Femur (tissue), 1 donor: ENCODE measurements around the gene ZBTB7C.

Experiments
- DNase-seq: peaks from one replicate; pipeline ENCODE4 v3.0.0-alpha.2; 2017

ZBTB7C gene

GRCh38 chr18:48110797-48111196, 298.4 kb downstream of the ZBTB7C start:
- DNase-seq = no peak

DNA sequence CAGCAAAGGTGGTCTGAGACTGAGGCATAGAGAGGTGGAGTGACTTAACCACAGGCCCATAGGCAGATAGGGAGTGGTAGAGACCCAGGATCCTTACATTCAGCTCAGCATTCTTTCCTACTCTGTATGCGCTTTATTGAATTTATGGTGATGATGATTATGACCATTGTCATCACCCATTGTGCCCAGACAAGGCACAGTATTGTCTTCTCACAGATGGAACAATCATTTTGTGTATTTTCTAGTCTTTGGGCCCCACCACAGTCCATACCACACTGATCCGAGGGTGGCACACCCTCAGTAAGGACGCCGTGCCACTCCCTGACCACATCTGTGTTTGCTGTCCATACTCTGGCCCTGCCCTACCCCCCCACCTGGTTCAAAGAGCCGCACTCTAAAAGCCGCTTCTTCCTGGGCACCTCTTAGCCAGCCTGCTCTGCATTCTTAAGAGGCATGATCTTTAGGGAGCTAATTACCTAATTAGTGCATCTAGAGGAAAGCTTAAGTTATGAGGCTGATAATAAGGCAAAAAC, 299.2 kb downstream of the ZBTB7C start:
- DNase-seq = no peak

DNA sequence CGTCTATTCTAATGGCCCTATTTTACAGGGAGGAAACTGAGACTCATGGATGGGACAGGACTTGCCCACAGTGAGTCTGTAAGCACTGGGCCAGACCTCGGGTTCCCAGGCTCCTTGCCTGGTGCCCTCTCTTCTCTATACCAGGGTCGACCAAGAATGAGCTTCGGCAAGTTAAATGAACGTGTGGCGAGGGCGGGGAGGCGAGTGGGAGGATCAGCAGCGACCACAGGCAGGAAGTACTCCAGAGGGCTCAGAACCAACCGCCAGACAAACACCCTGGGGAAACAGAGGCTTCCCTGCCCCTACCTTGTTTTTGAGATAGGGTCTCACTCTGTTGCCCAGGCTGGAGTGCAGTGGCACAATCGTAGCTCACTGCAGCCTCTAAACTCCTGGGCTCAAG, 301.0 kb downstream of the ZBTB7C start:
- DNase-seq = no peak

DNA sequence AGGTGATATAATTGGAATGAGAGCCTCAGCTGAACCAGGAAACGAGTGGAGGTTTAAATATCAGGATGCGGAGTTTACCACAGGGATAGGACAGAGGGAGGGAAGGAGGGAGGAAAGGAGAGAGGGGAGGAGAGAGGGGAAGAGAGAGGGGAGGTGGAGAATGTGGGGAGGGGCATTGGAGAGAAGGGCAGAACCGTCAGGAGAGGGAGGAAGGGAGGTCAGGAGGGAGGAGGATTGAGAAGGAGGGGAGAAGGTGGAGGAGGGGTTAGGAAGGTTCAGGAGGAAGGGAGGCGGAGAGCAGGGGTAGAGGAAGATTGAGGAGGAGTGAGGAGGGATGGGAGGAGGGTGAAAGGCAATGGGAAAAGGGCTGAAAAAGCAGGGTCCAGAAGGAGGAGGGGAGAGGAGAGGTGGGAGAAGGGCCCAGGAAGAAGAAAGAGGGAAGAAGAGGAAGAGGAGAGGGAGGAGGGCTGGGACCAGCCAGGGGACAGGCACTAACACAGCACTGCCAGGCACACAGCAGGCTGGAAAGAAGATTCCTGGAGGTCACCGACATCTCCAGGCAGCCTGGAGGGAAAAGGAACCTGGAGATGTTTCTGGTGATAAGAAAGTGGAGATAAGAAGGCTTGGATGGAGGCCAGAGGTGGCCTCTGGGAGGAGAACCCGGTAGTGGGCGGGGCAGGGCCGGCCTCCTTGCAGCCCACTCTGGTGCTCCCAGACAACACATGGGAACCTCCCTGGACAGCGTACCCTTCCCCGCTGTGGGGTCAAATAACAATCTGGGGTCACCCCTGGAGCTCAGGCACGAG, 302.0 kb downstream of the ZBTB7C start:
- no peak for DNase-seq

GRCh38 chr18:48106498-48106897, 302.7 kb downstream of the ZBTB7C start:
- DNase-seq = no peak

GRCh38 chr18:48105317-48105716, 303.9 kb downstream of the ZBTB7C start:
- DNase-seq = no peak

DNA sequence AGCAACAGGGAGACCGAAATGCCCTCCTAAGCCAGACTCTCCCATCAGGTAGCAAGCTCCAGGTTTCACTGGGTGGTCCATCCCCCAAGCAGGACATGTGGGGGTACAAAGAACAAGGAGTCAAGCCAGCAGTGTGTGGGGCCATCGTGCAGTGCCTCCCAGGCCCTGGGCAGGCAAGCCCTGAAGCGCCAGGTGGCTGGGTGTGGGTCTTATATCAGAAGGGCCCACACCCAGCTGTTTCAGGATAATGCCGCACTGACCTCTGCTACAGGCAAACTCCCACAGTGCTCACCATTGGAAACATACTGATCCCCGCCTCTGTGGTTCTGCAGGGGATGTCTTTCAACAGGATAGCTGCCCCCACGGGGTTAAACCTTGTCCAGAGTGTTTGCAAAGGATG, 304.5 kb downstream of the ZBTB7C start:
- DNase-seq = no peak

- DNase-seq = peak; percentile 35
Observed at GRCh38 chr18:48100651-48101165, 308.5 kb downstream of the ZBTB7C start.

GRCh38 chr18:48100165-48100575, 309.0 kb downstream of the ZBTB7C start:
- no peak for DNase-seq

DNA sequence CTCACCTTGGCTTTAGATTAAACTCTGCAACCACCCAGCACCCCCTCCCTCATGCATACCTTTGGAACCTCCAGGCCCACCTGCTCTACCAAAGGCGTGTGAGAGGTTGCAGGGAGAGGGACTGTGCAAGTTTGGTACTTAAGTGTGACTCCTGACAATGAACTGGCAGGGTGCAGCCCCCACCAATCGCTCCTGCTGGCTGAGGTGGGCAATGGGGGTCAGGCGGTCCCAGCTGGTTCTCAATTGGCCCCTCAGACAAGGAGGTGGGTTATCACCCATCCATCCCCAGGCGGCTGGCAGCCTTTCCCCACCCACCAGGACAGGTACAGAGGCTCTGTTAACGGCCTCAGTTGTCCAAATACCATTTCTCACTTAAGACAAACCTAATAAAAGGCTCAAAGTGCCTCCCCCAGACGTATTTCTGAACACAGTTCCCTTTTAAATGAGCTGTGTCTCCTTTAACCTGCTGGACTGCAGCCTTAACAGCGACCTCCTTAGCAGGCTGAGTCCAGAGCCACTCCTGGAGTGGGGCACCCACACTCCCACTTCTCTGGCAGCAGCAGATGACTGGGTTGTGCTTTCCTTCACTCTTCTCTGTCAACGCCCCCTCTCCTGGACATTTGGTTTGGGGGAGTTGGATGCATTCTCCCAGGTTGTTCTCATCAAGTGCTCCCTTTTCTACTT, 309.6 kb downstream of the ZBTB7C start:
- DNase-seq = no peak

GRCh38 chr18:48098538-48098937, 310.6 kb downstream of the ZBTB7C start:
- no peak for DNase-seq

DNA sequence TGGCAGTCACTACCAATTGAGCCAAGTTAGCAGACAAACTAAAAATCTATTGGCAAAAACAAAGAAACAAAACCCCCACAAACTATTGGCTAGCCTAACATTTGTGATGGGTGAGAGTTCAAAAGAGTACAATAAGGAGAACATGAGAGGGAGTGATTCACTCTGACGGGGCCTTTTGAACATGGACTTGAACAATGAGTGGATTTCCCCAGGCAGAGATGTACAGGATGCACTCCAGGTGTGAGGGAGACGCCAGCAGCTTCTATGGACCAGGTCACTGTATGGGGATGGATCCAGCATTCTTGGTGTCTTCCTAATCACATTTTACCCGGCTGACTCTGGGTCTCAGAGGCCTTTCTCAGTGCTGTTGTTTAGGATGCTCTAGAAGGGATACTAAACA, 311.2 kb downstream of the ZBTB7C start:
- no peak for DNase-seq

- DNase-seq = no peak
Observed at GRCh38 chr18:48095726-48096125, 313.5 kb downstream of the ZBTB7C start.

- no peak for DNase-seq
Observed at GRCh38 chr18:48093104-48093503, 316.1 kb downstream of the ZBTB7C start.

- DNase-seq = no peak
Observed at GRCh38 chr18:48091869-48092497, 317.2 kb downstream of the ZBTB7C start.

DNA sequence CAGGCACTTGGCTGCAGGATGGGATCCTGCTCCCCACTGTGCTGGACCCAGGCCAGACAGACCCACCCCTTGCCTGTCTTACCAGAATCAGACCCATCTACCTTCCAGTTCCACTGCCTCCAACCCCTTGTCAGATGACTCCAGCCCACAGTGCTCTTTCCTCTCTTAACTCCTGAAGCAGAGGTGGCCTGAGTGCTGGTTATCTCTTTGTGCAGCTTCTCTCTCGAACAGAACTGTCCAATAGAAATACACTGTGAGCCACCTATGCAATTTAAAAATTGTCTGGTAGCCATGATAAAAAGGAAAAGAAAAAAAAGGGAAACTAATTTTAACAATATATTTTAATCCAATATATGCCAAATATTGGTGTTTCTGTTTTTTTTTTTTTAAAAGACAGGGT, 318.5 kb downstream of the ZBTB7C start:
- DNase-seq = no peak

- no peak for DNase-seq
Observed at GRCh38 chr18:48090021-48090420, 319.2 kb downstream of the ZBTB7C start.

DNA sequence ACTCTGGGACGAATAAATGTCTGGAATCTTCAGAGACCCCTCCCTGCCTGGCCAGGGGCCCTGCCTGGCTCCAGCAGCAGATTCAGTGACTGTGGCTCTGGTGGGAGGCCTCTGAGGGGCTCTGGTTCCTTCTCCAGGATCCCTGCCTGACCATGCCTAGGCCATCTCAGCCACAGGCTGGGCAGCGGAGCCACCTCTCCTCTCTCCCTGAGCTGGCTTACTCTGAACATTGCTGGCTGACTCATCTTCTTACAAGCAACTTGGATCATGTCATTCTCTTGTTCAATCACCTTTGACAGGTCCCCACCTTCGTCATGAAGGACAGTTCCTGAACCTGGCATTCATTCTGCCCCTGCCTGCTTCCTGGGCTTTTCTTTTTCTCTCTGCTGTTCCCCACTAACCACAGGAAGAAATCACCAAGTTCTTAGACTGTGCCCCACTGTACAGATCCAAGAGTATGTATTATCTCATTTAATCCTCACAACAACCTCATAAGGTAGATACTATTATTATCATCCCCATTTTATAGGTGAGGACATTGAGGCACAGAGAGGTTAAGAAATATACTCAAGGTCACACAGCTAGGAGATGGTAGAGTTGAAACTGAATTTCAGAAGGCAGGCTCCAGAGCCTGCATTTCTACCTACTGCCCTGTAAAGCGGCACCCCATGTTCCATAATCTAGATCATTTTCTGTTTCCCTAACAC, 323.2 kb downstream of the ZBTB7C start:
- no peak for DNase-seq

DNA sequence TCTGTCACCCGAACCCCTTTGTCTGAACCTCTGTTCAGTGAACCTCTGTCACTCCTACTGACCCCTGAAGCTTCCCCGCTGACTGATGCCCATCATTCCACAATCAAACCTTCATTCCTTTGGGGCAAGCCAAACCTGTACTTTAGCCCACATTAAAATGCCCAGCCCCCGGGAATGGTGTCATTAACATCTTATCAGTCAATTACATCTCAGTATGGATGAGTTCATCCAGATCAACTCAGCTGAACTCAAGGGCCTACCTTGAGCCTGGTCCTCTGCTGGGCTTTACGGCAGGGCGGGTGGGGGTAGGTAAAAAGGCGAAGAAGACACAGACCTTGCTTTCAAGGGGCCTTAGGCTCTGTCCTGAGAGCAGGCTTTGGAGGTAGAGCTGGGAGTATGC, 324.3 kb downstream of the ZBTB7C start:
- DNase-seq = no peak

DNA sequence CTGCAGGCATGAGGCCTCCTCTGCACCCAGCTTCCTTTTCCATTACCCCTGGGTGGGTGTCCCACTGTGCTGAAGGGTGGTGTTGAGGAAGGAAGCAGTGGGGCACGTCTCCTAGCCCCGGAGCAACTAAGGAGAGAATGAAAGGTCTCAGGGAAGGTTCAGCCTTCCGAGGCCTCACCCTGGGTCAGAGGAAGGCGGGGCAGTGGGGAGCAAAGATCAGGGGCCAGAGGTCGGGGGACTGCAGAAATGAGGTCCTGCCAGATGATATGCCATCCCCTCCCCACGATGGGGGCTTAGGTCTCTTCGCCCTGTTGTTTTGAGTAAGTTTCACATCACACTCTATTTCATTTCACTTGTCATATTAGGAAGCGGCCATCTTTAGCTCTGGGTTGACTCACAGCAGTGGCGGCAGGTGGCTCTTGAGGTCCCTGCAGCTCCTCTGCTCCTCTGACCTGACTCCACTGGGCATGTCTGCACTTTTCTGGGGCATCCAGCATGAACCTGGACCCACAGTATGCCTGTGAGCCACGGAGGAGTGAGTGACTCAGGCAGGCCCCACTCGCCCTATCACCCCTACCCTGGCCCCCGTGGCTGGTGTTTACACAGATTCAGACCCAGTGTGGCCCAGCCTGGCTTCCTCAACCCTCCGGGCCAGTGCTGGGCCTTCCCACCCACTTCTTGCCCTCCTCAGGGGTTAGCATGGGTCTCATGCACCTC, 325.0 kb downstream of the ZBTB7C start:
- no peak for DNase-seq

DNA sequence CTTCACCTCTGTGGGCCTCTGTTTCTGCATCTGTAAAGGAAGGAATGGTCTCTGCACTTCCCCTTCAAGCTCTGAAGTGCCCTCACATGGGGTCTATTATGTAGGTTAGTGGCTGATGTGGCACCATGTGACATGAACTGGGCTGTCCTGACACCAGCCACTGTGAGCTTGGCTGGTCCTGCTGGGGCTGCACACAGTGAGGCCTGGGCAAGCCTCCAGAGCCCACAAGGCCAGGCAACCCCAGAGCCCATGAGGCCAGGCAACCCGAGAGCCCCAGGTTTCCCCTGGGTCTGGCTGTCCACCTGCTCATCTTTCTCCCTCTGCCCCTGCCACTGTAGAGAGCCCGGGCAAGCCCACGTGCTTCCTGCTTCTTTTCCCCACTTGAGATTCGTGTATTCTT, 328.6 kb downstream of the ZBTB7C start:
- peak; percentile 47 for DNase-seq

DNA sequence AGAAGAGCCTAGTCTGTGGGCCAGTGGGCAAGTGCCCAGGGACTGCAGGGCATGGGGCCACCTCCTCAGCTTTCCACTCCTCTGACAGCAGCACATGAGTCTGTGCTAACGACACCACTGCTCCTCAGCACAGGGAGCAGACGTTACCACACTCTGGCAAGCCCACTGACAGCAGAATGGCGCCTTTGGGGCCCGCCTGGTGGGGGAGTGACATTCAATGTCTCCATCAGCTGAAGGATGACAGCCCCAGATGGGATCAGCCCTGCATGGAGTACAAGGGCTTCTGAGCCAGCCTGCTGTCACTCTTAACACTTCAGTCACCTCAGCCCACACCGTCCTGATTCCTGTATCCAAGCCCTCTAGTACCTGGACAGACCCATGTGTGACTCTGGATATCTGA, 329.3 kb downstream of the ZBTB7C start:
- no peak for DNase-seq
